ENCODE data around the gene MGAT2.
"Not testable (repeated sequence)": the region's sequence is repeated elsewhere in the genome, so short reads cannot be mapped to it uniquely, and the experiment has no call there.

MGAT2 gene

DNA sequence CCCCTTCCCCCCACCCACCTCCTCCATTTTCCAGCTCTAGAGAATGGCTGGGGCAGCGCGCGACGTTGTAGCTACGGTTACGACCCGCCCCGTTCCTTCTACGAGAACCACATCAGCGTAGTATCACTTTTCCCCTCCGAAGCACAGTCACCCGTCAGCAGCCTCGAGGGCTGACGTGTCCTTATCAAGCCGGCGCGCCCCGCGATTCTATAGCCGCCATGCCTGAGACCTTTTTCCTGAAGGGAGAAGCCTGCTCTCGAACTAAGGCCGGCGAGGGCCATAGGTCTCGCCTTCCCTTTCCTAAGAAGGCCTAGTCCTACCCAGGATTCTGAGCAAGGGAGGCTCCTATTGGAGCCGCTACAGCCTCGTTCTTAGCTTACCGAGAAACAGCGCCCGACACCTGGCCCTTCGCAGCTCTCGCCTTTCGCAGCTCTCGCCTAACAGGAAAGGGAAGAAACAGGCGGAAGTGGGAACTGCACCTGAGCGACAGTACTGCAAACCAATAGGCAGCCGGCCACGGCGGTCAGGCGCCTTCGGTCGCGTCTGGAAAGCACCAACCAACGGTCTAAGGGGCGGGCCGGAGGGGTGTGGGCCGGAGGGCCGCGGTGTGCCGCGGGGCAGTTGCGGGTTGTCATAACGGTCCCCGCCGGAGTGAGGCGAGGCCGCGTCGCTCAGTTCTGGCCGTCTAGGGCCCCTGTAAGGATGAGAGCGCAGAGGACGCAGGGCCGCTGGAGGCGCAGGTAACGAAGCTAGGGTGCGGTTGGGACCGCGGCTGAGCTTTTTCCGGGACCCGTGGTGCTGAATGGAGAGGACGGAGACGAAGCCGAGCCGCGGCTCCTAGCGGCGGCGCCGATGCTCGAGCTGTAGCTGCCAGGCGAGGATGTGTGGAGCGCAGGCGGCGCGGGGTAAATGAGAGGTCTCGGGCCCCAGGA lies at the start of gene MGAT2, which contains the start of gene RPL36AL:
Gene MGAT2 (plus strand): TSS at position 618 of the 932 bp plus-strand sequence. CDS start 470 bp downstream, outside the sequence.
Gene RPL36AL (minus strand): TSS at position 445 of the 932 bp plus-strand sequence. CDS start 1,522 bp downstream, outside the sequence.
- peak; percentile 98 for DNase-seq (ENCODE audit: low spot score)

DNA sequence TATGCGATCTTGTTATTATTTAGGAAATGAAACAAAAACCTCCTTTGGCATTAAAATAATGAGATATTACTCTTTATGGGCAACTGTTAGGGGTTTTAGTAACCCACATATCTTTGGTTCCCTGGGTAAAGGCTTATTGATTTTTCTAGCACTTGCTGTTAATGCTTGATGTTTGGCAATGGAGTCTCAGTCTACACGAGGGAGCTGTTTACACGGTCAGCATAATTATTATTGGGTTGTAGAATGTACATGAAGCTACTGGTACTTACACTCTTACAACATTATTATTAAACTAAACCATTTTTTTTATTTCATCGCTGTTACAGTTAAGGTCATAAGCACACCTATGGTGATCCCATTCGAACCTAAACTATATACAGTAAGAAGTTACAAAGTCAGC lies 46.6 kb upstream of the MGAT2 start:
- no peak for DNase-seq (ENCODE audit: low spot score)

DNA sequence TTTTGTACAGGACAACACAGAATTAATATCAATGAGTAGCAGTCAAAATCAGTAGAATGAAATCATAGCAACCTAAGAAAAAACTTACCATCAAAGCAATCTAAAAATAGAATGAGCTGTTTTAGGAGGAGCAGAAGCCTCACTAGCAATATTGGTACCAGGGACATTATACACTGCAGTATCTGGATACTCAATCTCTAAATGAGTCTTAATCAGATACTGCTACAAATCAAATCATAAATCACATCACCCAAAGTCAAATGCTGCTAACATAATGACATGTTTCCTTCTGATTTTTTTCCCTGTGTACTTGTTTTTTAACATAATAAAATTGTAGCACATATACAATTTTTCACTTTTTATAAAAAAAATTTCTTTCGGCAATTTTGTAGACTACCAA lies 42.5 kb upstream of the MGAT2 start:
- no peak for DNase-seq (ENCODE audit: low spot score)

GRCh38 chr14:49579841-49580240 lies 40.8 kb upstream of the MGAT2 start:
- DNase-seq (ENCODE audit: low spot score): no peak

- DNase-seq (ENCODE audit: low spot score): no peak
Measured at GRCh38 chr14:49581209-49582112, 39.1 kb upstream of the MGAT2 start.

DNA sequence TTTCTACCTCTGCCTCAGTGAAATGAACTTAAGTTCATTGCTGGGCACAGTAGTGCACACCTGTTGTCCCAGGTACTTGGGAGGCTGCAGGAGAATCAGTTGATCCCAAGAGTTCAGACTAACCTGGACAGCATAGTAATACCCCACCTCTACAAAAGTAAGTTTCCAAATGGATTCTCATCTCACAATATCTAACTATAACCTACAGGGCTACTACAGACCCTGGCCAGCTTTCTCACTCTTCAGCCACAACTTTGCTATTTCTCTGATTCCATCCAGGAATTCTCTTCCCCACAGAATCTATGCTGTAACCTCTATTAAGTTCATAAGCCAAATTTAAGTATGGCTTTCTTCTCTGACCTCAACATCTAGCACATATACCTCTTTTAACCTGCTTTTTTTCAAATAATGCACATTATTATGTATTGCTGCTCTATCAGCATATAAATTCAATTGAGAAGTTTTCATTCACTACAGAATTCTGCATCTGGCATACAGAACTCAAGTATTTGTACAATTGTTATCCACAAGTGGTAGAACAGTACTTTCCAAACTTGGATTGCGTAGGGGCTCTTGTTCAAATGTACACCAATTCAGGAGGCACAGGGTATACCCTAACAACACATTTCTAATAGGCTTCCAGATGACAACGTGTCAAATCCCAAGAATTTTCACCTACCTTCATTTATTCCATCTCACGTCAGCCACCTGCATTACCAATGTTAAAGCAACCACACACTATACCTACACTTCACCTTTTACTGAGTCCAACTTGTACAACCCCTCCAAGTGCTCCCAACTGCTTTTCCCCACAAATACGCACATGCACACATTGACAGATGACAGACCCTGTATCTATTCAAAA lies 38.3 kb upstream of the MGAT2 start:
- DNase-seq (ENCODE audit: low spot score): no peak

- no peak for DNase-seq (ENCODE audit: low spot score)
Measured at GRCh38 chr14:49583629-49584028, 37.0 kb upstream of the MGAT2 start.

DNA sequence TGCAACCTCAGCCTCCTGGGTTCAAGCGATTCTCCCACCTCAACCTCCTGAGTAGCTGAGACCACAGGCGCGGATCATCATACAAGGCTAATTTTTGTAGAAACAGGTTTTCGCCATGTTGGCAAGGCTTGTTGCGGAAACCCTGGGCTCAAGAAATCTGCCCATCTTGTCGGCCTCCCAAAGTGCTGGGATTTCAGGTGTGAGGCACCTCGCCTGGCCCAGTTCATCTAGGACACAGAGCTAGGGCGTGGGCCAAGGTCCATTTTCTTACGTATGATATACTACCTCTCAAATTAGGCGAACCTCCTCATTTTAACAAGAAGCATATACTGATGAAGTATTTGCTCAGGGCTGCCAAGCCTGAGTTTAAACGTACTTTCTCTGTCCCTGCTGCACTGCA lies 36.5 kb upstream of the MGAT2 start:
- DNase-seq (ENCODE audit: low spot score): no peak

- not testable (repeated sequence) for DNase-seq (ENCODE audit: low spot score)
Measured at GRCh38 chr14:49584981-49585640, 35.5 kb upstream of the MGAT2 start.

DNA sequence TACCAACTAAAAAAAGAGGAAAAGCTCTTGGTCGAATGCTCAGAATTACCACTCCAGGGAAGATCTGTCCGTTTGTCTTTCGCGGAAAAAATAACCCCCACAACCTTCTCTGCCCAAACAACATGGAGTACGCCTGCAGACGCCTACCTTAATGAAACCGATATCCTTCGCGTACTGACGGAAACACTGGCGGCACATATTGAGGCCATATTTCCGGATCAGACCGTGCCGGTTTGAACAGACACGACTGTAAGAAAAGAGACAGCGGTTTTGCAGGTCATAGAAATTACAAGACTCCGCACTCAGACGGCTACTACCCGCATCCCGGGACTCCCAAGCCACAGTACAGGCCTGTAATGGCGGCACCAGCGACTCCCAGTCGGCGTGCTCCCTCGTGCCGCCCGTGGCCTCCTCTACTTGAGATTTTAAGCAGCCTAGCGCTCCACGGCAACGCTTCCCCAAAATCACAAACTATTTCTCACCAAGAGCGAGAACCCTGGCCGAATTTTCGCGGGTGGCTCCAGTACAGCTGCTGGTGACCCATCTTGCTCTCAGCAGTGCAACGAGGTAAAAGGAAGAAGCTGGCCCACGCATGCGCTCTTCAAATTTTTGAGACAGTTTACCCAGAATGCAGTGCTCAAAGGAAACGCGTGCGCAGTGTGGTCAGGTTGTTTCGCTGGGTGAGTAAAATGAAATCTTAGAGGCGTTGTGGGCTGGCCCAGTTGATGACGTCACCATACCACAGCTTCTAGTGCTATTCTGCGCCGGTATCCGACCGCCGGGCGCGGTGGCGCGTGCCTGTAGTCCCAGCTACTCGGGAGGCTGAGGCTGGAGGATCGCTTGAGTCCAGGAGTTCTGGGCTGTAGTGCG lies 34.6 kb upstream of the MGAT2 start, which contains the start of gene RPS29:
Gene RPS29 (minus strand): TSS at position 578 of the 870 bp plus-strand sequence. CDS start 34 bp downstream, at position 544.
- DNase-seq (ENCODE audit: low spot score): peak; percentile 98

DNA sequence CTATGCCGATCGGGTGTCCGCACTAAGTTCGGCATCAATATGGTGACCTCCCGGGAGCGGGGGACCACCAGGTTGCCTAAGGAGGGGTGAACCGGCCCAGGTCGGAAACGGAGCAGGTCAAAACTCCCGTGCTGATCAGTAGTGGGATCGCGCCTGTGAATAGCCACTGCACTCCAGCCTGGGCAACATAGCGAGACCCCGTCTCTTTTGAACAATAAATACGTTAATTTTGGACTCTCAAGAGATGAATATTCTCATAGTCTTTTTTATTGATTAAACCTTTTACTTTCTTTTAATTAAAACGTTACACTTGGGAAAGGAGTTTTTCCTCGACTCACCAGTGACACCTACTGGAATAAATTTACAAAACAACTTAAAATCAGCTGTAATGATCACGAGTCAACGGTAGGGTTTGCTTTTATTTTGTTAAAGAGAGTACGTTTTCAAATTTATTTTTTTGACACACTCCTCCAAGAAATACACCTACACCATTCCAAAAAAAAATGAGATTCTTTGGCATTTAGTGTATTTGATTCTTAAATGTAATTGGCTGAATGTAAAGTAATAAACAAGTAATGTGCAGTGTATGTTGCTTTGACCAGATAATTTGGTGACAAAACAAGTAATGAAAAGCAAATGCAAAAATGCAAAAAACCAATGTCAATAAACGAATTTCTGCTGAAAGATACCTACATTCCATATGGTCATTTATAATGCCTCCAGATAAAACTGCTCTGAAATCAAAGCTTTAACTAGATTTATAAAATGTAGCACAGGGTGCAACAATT lies 33.7 kb upstream of the MGAT2 start:
- DNase-seq (ENCODE audit: low spot score): peak; percentile 65

DNA sequence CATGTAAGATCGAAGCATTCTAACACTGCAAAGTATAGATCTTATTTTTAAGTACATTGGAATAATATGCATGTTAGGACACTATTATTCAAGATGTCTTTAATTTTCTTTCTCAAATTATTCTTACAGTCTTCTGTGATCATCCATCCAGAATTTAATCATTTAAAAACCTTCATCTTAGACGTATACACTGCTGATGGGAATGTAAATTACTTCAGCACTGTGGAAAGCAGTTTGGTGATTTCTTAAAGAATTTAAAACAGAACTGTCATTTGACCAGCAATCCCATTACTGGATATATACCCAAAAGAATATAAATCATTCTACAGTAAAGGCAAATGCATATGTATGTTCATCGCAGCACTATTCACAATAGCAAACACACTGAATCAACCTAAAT lies 31.2 kb upstream of the MGAT2 start:
- no peak for DNase-seq (ENCODE audit: low spot score)

GRCh38 chr14:49593016-49593415 lies 27.6 kb upstream of the MGAT2 start:
- DNase-seq (ENCODE audit: low spot score): no peak

DNA sequence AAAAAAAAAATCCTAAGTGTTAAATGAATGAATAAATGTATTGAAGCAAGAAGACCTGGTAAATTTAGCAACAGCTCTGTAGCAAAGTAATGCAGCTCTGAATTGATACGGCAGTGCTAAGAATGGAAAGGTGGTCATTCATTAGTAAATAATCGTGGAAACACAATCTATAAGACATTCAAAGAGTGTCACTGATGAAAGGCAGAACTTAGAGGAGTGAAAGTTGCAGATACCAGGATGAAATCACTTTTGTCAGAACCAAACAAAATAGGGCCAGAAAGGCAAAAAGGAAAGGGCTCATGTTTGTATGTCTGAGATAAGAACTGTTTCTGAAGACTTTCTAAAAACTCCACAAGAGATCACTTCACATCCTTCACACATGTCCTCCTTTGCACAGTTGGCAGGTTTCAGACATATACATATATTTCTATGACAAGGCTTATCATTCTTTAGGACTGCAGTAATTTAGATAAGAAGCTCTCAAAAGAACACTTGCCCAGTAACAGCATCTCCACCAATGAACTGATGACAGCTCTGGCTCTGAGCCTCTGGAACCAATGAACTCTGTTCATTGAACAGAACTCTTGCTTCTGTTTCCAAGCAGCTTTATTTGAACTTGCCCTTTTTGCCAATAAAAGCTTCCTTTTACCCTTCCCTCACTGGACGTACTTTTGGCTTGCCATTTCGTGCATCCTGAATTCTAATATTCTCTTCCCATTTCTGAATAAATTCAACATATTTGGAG lies 26.1 kb upstream of the MGAT2 start:
- DNase-seq (ENCODE audit: low spot score): no peak

- no peak for DNase-seq (ENCODE audit: low spot score)
Measured at GRCh38 chr14:49598189-49598484, 22.5 kb upstream of the MGAT2 start.

- peak; percentile 65 for DNase-seq (ENCODE audit: low spot score)
Measured at GRCh38 chr14:49598485-49599300, 21.9 kb upstream of the MGAT2 start, which contains the start of gene LRR1. Gene LRR1, plus strand, starts transcription at chr14:49598940. Its CDS starts 81 bp downstream, at chr14:49599021.

DNA sequence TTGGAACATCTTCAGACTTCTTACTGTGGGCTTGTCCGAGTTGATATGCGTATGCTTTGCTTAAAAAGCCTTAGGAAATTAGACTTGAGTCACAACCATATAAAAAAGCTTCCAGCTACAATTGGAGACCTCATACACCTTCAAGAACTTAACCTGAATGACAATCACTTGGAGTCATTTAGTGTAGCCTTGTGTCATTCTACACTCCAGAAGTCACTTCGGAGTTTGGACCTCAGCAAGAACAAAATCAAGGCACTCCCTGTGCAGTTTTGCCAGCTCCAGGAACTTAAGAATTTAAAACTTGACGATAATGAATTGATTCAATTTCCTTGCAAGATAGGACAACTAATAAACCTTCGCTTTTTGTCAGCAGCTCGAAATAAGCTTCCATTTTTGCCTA lies 13.0 kb upstream of the MGAT2 start:
- no peak for DNase-seq (ENCODE audit: low spot score)

DNA sequence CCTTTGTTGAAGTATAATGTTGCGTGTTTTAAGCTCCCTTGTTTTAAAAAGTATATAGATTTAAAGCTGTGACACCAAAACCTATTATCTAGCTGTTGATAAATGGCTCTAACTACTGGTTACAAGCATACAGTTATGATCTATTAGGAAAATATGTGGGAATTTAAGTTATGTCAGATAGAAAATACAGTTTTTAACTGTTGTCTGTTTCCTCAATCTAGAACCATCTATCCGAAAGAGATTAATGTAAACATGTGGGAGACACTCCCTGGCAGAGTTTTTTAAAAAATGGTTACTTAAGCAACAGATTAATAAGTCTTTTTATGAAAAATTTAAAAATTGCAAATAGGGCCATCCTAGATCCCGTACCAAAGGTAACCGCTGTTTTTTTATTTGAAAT lies 8.3 kb upstream of the MGAT2 start:
- no peak for DNase-seq (ENCODE audit: low spot score)
